ENCODE measurements around the gene SQOR.

The SQOR gene

DNA sequence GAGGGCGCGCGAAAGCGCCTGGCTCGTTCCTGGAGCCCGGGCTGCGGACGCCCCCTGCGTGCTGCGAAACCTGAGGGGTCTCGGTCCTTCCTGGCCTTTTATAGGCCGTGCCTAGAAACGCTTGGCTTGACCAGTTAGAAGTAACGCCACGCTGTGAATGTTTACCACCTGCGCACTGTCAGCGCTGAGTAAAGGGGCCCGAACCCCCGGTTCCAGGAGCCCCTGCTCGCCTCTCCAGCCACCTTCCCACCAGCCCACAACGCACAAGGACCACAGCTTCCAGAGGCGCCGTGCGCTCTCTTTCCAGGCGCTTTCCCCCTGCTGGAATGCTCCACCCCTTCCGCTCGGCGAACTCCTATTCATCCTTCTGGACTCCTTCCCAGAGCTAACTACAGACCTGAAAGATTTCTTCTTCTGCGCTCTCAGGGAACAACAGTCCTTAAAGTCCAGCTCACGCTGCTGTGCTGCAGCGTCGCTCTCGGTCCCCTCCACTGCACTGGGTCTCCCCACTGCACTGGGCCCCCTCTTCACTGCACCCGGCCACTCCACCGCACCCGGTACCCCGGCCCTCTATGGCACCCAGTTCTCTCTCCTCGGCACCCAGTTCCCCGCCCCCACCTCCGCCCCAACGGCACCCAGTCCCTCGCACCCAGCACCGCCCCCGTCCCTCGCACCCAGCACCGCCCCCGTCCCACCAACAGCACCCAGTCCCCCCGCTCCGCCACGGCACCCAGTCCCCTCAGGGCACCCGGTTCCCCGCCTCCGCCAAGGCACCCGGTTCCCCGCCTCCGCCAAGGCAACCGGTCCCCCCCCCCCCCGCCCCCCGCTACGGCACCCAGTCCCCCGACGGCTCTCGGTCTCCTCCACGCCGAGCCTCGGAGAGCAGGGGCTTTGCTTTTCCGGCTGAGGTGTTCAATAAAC is 69.8 kb downstream of the SQOR start:
- peak overlapping the region; percentile 32 for H3K27ac Mint-ChIP-seq
- no peaks in the 10 kb centered on the region for H3K36me3 Mint-ChIP-seq
- peaks cover 10% of the 10 kb centered on the region for H3K4me1 Mint-ChIP-seq
- H3K27me3 Mint-ChIP-seq, result no peaks in the 10 kb centered on the region
- H3K9me3 Mint-ChIP-seq, result no peaks in the 10 kb centered on the region
- H3K4me3 Mint-ChIP-seq, result peak overlapping the region; percentile 90

GRCh38 chr15:45705510-45706473 is 71.0 kb downstream of the SQOR start:
- H3K9me3 Mint-ChIP-seq, result no peaks in the 10 kb centered on the region
- peaks cover 10% of the 10 kb centered on the region for H3K4me1 Mint-ChIP-seq
- no peaks in the 10 kb centered on the region for H3K36me3 Mint-ChIP-seq
- H3K27me3 Mint-ChIP-seq, result no peaks in the 10 kb centered on the region
- peak overlapping the region; percentile 90 for H3K4me3 Mint-ChIP-seq
- peak overlapping the region; percentile 9 for H3K27ac Mint-ChIP-seq

DNA sequence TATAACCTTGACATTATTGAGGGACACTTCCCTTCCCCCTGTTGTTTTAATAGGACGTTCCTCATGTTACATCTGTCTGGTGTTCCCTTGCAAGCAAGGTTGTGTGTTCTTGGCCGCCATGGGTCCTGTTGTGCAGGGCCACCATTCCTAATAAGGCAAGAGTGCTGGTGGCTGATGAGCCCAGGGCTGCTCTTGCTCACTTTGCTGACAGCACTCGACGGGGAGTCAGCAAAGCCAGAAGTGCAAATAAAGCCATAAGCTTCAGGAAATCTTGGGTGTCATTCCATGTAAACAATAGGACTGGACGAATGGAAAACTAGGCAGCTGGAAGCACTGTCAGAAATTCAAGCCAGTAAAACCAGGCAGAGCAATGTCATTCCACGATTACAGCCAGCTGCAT is 75.8 kb downstream of the SQOR start:
- Mint-ChIP-seq H3K27me3 (peaks cover 6% of the 10 kb centered on the region), H3K4me3 (no peak overlapping the region), H3K27ac (no peak overlapping the region), H3K36me3 (no peaks in the 10 kb centered on the region), H3K9me3 (no peaks in the 10 kb centered on the region), H3K4me1 (peaks cover 4% of the 10 kb centered on the region)

GRCh38 chr15:45714590-45715488 is 80.0 kb downstream of the SQOR start:
- peaks cover 11% of the 10 kb centered on the region for H3K27me3 Mint-ChIP-seq
- H3K27ac Mint-ChIP-seq, result peak overlapping the region; percentile 35
- no peaks in the 10 kb centered on the region for H3K9me3 Mint-ChIP-seq
- no peaks in the 10 kb centered on the region for H3K36me3 Mint-ChIP-seq
- H3K4me1 Mint-ChIP-seq, result no peaks in the 10 kb centered on the region
- H3K4me3 Mint-ChIP-seq, result no peak overlapping the region

DNA sequence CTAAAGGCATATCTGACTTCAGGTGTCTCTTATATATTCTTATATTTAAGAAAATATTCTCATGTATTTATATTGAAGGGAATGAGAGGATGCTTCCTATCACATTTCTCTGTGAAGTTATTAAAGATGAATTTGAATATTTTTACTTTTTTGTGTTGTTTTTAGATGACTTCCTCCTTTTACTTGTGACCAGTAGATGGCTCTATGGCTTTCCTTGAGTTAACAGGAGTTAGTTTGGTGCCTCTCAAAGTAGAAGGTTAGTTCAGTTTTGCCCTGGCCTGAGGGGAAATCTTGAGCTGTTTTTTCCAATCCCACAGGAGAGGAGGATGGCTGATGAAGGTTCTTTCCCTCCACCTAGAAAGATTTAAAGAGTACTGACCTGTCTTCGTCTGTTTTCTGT is 80.7 kb downstream of the SQOR start:
- H3K27ac Mint-ChIP-seq, result no peak overlapping the region
- peaks cover 13% of the 10 kb centered on the region for H3K27me3 Mint-ChIP-seq

GRCh38 chr15:45719490-45719889 is 84.7 kb downstream of the SQOR start:
- Mint-ChIP-seq H3K27me3 (peaks cover 19% of the 10 kb centered on the region), H3K4me1 (no peaks in the 10 kb centered on the region), H3K9me3 (no peaks in the 10 kb centered on the region), H3K27ac (no peak overlapping the region), H3K4me3 (no peak overlapping the region), H3K36me3 (no peaks in the 10 kb centered on the region)

More for the DNA sequence above, 80.7 kb downstream of the SQOR start:
- Mint-ChIP-seq H3K4me3 (no peak overlapping the region), H3K9me3 (no peaks in the 10 kb centered on the region), H3K4me1 (no peaks in the 10 kb centered on the region), H3K36me3 (no peaks in the 10 kb centered on the region)

DNA sequence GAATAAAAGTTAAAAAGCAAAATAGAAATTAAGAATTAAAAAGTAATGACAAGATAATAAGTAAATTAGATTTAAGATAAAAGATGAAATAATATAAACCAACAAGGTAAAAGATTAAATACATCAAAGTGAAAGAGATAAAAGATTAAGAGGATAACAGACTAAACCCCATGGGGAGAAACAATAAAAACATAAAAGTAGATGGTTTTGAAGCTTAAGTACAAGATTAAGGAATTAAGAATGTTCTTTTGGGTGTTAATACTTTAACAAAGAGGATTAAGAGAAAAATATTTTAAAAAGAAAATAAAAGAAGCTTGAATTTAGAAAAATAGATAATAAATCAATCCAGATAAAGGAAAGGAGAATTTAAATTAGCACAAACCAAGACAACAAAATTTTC is 85.4 kb downstream of the SQOR start:
- peaks cover 19% of the 10 kb centered on the region for H3K27me3 Mint-ChIP-seq
- H3K4me3 Mint-ChIP-seq, result no peak overlapping the region
- H3K9me3 Mint-ChIP-seq, result no peaks in the 10 kb centered on the region
- H3K36me3 Mint-ChIP-seq, result no peaks in the 10 kb centered on the region
- H3K27ac Mint-ChIP-seq, result no peak overlapping the region
- H3K4me1 Mint-ChIP-seq, result no peaks in the 10 kb centered on the region

- no peak overlapping the region for H3K27ac Mint-ChIP-seq
- H3K27me3 Mint-ChIP-seq, result peaks cover 13% of the 10 kb centered on the region
- H3K4me3 Mint-ChIP-seq, result no peak overlapping the region
- H3K9me3 Mint-ChIP-seq, result no peaks in the 10 kb centered on the region
- H3K36me3 Mint-ChIP-seq, result no peaks in the 10 kb centered on the region
- no peaks in the 10 kb centered on the region for H3K4me1 Mint-ChIP-seq
Measured at GRCh38 chr15:45728641-45729040, 93.8 kb downstream of the SQOR start.

- Mint-ChIP-seq H3K36me3 (no peaks in the 10 kb centered on the region), H3K9me3 (no peaks in the 10 kb centered on the region), H3K4me3 (no peak overlapping the region)
Measured at GRCh38 chr15:45729141-45729540, 94.3 kb downstream of the SQOR start.

GRCh38 chr15:45731343-45731742 is 96.5 kb downstream of the SQOR start:
- H3K27me3 Mint-ChIP-seq, result peaks cover 19% of the 10 kb centered on the region
- H3K27ac Mint-ChIP-seq, result no peak overlapping the region

More at GRCh38 chr15:45729141-45729540, 94.3 kb downstream of the SQOR start:
- Mint-ChIP-seq H3K4me1 (no peaks in the 10 kb centered on the region), H3K27me3 (peaks cover 13% of the 10 kb centered on the region), H3K27ac (no peak overlapping the region)

DNA sequence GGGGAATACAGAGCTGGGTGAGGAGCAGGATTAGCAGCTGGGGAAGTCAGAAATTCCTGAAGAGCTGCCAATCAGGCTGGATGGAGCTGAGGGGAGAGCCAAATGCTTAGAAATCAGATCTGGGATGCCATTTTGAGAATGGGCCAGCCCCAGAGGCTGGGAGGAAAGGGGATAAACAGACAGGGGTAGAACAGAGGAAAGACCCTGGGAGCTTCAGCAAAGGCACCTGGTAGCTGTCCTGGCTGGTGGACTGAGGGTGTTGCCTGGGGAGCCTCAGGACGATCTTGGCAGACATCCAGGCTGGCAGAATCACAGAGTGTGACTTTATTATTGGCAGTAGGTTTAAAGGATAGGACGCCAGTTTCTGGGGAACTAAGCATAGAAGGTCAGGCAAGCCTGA is 97.8 kb downstream of the SQOR start:
- H3K36me3 Mint-ChIP-seq, result no peaks in the 10 kb centered on the region
- H3K4me3 Mint-ChIP-seq, result no peak overlapping the region
- H3K4me1 Mint-ChIP-seq, result no peaks in the 10 kb centered on the region
- H3K27ac Mint-ChIP-seq, result no peak overlapping the region
- no peaks in the 10 kb centered on the region for H3K9me3 Mint-ChIP-seq
- H3K27me3 Mint-ChIP-seq, result peaks cover 17% of the 10 kb centered on the region

More at GRCh38 chr15:45731343-45731742, 96.5 kb downstream of the SQOR start:
- no peak overlapping the region for H3K4me3 Mint-ChIP-seq
- no peaks in the 10 kb centered on the region for H3K4me1 Mint-ChIP-seq
- no peaks in the 10 kb centered on the region for H3K9me3 Mint-ChIP-seq
- no peaks in the 10 kb centered on the region for H3K36me3 Mint-ChIP-seq

DNA sequence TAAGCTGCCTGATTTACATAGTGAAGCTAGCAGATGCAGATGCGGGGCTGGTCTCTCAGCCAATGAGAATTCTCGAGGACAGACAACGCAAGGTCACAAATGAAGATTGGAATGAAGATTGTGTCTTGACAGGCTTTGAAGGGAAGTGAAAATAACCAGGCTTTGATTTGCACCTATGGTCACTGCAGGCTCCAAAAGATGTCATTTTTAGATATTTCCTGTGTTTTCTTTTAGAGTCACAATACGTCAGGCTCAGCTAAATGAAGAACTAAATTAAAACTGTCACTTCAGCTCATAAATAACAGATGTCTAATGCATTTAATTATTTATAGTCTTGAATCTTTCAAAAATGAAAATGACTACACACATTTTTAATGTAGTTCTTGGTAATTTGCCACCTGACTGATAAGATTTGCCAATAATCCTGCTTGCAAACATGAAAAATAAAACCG is 99.5 kb downstream of the SQOR start:
- H3K4me1 Mint-ChIP-seq, result no peaks in the 10 kb centered on the region
- peaks cover 10% of the 10 kb centered on the region for H3K27me3 Mint-ChIP-seq
- no peaks in the 10 kb centered on the region for H3K36me3 Mint-ChIP-seq
- H3K27ac Mint-ChIP-seq, result no peak overlapping the region
- H3K4me3 Mint-ChIP-seq, result no peak overlapping the region
- H3K9me3 Mint-ChIP-seq, result no peaks in the 10 kb centered on the region

Data from activated naive CD4-positive, alpha-beta T cell treated with anti-CD3 and anti-CD28 coated beads, Interleukin-2, amount 50 U/mL, for 24 hours (primary cell).